ENCODE measurements around the gene MYMK. TPM values are rescaled to one million over a fixed set of nuclear protein-coding genes. Genes with fewer than 3 reads are reported as not detected.

The MYMK gene
- total RNA-seq, 1 donor from 2014 or later = not detected

GRCh38 chr9:133465984-133466383, 58.8 kb downstream of the MYMK start:
- intact Hi-C loops (cut with micrococcal nuclease) = no loop called here
- Mint-ChIP-seq H3K4me3 (no peak overlapping the region), H3K4me1 (no peaks in the 10 kb centered on the region), H3K27ac (no peak overlapping the region), H3K27me3 (peaks cover 10% of the 10 kb centered on the region), H3K9me3 (no peaks in the 10 kb centered on the region), H3K36me3 (ENCODE audit: low read depth) (no peaks in the 10 kb centered on the region)
- no peak for DNase-seq

GRCh38 chr9:133464638-133465037, 60.1 kb downstream of the MYMK start:
- Mint-ChIP-seq H3K27me3 (peaks cover 17% of the 10 kb centered on the region), H3K27ac (no peak overlapping the region), H3K4me1 (peaks cover 3% of the 10 kb centered on the region), H3K4me3 (no peak overlapping the region), H3K9me3 (no peaks in the 10 kb centered on the region), H3K36me3 (ENCODE audit: low read depth) (peaks cover 1% of the 10 kb centered on the region)
- intact Hi-C loops (cut with micrococcal nuclease) = no loop called here
- no peak for DNase-seq

Other genes with a start within 250 kb of the MYMK start
- 0.36 and 0.58 TPM in 2 replicates for gene ABO, start 249.8 kb downstream of the MYMK start, total RNA-seq
- 27.4 and 28.8 TPM in 2 replicates for gene SURF6, start 188.8 kb downstream of the MYMK start, total RNA-seq
- 39.5 and 45.0 TPM in 2 replicates for gene MED22, start 176.8 kb downstream of the MYMK start, total RNA-seq
- gene RPL7A, start 176.7 kb downstream of the MYMK start, total RNA-seq = 2,650 and 2,658 TPM in 2 replicates
- 29.8 and 33.2 TPM in 2 replicates for gene SURF1, start 168.5 kb downstream of the MYMK start, total RNA-seq
- gene SURF2, start 168.4 kb downstream of the MYMK start, total RNA-seq = 28.5 and 29.3 TPM in 2 replicates
- gene SURF4, start 148.9 kb downstream of the MYMK start, total RNA-seq = 235 and 240 TPM in 2 replicates
- 0.16 and 0.33 TPM in 2 replicates for gene STKLD1, start 148.6 kb downstream of the MYMK start, total RNA-seq
- gene REXO4, start 106.9 kb downstream of the MYMK start, total RNA-seq = 39.9 and 42.3 TPM in 2 replicates
- 1.3 and 1.5 TPM in 2 replicates for gene ADAMTS13, start 102.6 kb downstream of the MYMK start, total RNA-seq
- 0.40 and 0.70 TPM in 2 replicates for gene CACFD1, start 65.0 kb downstream of the MYMK start, total RNA-seq
- gene SLC2A6, start 45.9 kb downstream of the MYMK start, total RNA-seq = 3.2 and 4.0 TPM in 2 replicates
- not detected in 2 replicates for gene ADAMTSL2, start 9.7 kb upstream of the MYMK start, total RNA-seq
- gene FAM163B, start 84.4 kb upstream of the MYMK start, total RNA-seq = not detected in 2 replicates
- gene DBH, start 111.4 kb upstream of the MYMK start, total RNA-seq = not detected in 2 replicates
- 0.54 and 0.68 TPM in 2 replicates for gene SARDH, start 213.4 kb upstream of the MYMK start, total RNA-seq

Data from activated CD4-positive, alpha-beta T cell treated with anti-CD3 and anti-CD28 coated beads, Interleukin-2, amount 10 ng/mL, durations not matched to agents 24 days and 14 days (primary cell).